ENCODE measurements around the gene VDAC2.
A peak's percentile ranks its signal among the peaks of the same experiment; 100 is the strongest.
"Not testable (repeated sequence)": the region's sequence is repeated elsewhere in the genome, so short reads cannot be mapped to it uniquely, and the experiment has no call there.

VDAC2 gene

DNA sequence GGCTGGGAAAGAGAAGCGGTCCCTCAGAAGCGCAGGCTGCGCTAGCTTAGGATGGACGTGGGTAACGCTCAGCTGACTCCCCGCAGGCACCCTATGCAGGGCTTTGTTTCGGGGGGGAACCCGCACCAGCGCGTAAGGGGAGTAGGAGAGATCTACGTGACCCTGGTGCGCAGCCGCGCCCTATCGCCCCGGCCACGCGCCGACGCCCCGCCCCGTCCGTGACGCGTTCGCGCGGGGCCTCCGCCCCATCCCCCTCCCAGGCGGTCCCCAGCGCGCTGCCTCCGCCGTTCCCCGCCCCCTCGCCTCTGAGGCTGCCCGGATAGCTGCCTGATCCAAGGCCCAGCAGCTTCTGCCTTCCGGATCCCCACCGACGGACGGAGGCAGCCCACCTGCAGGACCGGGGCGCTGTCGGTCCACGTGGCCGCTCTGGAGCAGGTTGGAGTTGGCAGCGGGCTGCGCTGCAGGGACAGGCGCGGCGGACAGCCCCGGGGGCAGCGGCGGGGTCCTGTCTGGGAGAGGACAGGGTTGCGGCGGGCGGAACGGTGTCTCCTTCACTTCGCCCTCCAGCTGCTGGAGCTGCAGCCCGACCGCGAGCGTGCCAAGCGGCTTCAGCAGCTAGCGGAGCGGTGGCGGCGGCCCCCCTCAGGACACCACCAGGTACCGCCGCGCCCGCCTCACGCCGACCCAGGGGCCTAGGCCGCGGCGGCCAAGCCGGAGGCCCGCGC, at the start of gene VDAC2:
VDAC2 (plus strand) TSS at position 515 of the 725 bp plus-strand sequence. CDS start 363 bp downstream, outside the sequence.
- peak; percentile 93 for DNase-seq (ENCODE audit: low spot score)

DNA sequence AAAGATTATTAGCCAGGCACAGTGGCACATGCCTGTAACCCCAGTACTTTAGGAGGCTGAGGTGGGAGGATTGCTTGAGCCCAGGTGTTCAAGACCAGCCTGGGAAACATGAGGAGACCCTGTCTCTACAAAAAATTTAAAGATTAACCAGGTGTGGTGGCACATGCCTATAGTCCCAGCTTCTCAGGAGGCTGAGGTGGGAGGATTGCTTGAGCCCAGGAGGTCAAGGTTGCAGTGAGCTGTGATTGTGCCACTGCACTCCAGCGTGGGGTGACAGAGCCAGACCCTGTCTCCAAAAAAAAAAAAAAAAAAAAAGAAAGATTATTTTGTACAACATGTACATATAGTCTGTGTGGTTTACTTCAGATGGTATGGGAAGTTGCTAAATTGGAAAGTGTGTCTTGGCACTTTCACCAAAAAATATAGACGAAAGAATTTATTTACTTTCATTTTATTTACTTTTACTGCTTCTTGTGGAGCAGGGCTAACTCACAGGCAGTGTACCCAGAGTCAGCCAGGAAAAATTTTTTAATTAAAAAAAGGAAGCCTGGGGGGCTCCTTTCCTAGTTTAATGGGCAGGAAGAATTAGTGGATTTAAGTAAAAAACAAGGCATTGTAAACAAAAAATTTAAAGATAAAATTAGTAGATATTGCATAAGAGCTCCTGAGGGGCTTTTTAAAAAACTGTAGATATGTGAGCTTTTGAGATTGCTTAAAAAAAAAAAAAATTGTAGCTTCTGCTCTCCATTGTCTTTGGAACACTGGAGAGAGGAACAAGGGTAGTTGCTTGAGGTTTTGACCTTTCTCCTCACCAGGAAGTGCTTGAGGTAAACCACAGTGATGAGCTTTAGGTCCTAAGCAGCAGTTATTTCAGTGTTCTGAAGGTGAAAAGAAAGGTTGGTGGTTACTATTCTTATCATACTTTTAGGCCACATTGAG, 44.6 kb upstream of the VDAC2 start:
- DNase-seq (ENCODE audit: low spot score), result peak; percentile 45

DNA sequence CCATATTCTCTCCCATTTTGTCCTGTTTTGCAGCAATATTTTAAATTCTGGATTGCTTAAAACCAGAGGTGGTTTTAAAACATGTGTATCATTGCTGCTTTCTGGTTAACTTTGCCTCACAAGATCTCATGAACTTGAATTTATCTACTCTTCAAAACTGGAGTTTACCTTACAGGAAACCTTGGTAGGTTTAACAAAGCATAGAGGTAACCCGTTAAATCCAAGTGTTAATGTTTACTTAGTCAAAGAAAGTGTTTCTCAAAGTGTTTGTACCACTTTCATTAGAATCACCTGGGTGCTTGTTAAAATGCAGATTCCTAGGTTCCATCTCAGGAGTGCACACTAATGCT, 44.0 kb upstream of the VDAC2 start:
- DNase-seq (ENCODE audit: low spot score), result no peak

DNA sequence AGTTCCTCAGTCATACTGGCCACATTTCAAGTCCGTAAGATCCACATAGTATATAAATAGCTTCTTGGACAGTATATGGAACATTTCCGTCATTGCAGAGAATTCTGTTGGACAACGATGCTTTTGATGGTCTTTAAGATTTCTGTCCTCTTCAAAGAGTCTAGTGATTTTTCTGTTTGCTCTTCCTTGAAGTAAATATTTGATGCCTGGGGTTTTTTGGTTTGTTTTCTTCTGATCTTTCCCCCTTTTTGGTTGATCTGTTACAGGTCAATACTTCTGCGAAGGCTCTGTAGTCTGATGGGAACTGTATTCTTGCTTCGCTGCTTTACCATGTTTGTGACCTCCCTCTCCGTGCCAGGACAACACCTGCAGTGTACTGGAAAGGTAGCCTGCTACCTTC, 42.3 kb upstream of the VDAC2 start:
- DNase-seq (ENCODE audit: low spot score), result no peak

DNA sequence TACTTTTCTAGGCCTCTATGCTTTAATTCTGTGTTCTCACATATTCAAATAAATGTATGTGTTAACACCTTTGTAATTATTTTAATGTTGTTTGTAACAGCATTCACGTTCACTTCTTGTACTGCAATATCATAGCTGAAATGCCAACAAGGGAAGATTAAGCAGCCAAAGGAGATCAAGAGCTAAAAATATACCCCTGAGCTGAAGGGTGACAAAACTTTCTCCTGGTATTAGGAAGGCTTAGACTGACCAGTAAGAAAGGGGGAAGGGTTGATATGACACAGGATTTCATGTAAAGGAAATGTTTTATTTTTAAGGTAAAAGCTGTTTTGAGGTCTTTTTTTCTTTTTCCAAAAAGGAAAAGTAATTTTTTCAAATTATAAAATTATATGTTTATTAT, 40.4 kb upstream of the VDAC2 start:
- DNase-seq (ENCODE audit: low spot score), result no peak

GRCh38 chr10:75175046-75175445, 35.5 kb upstream of the VDAC2 start:
- DNase-seq (ENCODE audit: low spot score), result no peak

GRCh38 chr10:75176046-75176445, 34.5 kb upstream of the VDAC2 start:
- DNase-seq (ENCODE audit: low spot score), result no peak

DNA sequence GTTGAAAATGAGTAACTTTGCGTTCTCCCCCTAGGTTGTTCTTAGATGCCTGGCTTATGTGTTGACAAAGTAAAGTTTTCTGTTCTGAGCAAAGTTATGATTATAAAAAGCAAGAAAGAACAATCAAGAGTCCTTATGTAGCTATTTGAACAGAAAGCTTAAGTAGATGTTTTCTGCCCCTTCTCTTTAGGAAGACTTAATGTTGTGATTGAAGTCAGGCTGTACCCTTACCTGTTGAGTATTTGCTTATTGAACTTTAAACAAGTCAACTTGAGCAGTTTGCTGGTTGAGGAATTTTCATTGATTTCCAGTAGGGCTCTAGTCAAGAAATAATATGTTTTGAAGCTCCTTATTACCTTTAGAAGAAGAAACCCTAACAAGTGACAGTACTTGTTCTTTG, 33.9 kb upstream of the VDAC2 start:
- no peak for DNase-seq (ENCODE audit: low spot score)

- no peak for DNase-seq (ENCODE audit: low spot score)
These were observed 30.9 kb upstream of the VDAC2 start for GRCh38 chr10:75179657-75180177.

DNA sequence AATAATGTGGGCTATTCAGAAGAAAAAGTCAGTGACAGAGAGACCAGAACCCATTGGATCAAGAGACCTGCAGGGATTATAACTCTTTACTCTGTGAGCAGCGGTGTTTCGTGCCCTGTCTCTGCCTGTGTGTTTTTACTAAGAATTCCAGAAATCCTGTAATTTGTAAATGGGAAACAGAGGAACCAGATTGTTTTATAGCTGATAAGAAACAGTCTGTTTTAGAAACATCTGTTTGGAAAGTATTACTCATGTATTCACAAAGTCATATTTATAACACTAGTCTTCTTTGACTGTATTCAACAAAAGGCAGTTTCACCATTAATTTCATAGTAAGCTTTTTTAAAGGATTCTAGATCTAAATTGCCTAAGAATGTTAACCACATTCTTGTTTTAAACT, 30.0 kb upstream of the VDAC2 start:
- no peak for DNase-seq (ENCODE audit: low spot score)

DNA sequence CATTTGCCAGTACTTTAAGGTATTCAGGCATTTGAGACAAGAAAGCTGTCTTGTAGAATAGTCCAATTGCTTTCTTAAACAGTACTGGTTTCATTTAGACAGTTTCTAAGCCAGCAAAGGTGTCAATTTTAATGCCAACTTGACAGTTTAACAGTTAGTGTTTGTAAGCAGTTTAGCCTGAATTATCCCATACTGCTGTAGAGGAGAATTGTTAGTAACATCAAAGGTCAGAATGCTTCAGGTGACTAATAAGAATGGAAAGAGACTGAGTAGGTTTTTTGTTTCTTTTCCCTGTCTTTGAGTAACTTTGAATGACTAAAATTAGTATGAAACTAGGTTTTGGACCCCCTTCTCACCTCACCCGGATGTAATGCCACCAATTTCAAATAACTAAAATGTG, 29.5 kb upstream of the VDAC2 start:
- DNase-seq (ENCODE audit: low spot score), result no peak

DNA sequence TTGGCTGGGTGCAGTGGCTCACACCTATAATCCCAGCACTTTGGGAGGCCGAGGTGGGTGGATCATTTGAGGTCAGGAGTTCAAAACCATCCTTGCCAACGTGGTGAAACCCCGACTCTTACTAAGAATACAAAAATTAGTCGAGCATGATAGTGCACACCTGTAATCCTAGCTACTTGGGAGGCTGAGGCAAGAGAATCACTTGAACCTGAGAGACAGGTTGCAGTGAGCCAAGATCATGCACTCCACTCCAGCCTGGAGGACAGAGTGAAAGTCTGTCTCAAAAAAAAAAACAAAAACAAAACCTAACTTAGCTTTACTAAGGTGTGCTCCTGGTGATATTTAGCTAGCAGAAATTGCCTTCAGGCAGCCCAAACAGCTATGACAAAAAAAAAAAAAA, 24.3 kb upstream of the VDAC2 start:
- DNase-seq (ENCODE audit: low spot score), result no peak

DNA sequence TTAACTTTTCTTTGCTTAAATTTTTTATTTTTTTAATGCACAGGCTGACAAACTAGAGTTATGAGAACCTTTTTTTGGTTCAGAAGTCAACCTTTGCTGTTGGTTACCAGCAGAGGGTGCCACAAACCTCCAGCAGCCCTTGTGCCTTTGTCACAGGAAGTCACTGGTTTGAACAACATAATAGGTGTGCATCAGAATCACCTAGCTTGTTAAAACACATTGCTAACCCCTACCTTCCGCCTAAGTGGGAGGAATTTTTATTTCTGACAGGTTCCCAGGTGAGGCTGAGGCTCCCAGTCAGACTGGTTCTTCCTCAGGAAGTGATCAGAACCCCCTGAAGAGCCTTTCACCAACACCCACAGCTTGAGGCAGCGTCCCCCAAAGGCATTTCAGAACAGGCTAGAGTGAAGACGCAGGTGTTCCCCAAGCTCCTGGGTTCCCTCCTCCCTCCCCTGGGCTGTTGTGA, 22.6 kb upstream of the VDAC2 start:
- DNase-seq (ENCODE audit: low spot score), result peak; percentile 74

DNA sequence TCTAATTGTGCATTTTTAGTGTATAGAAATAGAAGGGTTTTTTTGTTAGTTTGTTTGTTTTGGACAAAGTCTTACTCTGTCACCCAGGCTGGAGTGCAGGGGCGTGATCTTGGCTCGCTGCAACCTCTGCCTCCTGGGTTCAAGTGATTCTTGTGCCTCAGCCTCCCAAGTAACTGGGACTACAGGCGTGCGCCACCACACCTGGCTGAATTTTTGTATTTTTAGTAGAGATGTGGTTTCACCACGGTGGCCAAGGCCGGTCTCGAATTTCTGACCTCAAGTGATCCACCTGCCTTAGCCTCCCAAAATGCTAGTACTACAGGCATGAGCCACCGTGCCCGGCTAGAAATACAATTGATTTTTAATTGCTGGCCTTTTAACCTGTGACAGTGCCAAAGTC, 22.1 kb upstream of the VDAC2 start:
- DNase-seq (ENCODE audit: low spot score), result not testable (repeated sequence)

- no peak for DNase-seq (ENCODE audit: low spot score)
These were observed 21.1 kb upstream of the VDAC2 start for GRCh38 chr10:75189266-75190096.

DNA sequence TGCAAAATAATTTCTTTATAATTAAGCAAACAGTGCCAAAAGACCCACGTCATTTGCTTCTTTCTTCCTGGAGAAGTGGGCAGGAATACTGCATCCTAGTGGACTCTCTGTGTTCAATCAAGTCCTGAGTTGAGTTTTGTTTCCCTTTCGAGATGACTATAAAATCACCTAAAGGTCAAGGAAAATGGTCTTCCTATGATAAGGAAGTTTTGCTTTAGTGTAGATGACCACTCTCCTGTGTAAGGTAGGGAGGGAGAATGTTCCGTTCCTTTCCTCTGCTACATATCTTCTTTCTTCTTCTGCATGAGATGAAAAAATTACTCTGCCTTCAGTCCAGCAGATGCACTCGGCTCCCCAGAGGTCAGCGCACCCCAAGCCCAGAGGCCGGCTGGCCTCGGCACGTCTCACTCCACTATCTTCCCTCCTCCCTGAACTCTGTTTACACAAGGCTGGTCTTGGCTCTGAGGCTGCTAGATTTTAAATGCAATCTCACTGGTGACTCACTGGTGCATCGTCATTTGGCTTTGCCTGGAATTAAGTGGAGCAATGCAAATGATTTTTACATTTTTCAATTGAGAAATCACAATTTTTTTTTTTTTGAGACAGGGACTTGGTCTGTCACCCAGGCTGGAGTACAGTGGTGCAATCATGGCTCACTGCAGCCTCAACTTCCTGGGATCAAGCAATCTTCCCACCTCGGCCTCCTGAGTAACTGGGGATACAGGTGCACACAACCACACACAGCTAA, 18.6 kb upstream of the VDAC2 start:
- no peak for DNase-seq (ENCODE audit: low spot score)

DNA sequence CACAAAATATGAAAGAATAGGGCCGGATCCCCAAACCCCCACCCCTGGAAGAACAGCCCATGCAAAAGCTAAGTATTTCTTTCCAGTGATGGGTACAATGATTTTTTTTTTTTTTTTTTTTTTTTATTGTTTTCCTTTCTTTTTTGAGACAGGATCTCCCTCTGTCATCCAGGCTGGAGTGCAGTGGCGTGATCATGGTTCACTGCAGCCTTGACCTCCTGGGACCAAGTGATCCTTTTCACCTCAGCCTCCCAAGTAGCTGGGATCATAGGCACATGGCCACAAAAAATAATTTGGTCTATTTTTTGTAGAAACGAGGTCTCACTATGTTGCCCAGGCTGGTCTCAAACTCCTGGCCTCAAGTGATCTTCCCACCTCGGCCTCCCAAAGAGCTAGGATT, 16.0 kb upstream of the VDAC2 start:
- DNase-seq (ENCODE audit: low spot score), result not testable (repeated sequence)

DNA sequence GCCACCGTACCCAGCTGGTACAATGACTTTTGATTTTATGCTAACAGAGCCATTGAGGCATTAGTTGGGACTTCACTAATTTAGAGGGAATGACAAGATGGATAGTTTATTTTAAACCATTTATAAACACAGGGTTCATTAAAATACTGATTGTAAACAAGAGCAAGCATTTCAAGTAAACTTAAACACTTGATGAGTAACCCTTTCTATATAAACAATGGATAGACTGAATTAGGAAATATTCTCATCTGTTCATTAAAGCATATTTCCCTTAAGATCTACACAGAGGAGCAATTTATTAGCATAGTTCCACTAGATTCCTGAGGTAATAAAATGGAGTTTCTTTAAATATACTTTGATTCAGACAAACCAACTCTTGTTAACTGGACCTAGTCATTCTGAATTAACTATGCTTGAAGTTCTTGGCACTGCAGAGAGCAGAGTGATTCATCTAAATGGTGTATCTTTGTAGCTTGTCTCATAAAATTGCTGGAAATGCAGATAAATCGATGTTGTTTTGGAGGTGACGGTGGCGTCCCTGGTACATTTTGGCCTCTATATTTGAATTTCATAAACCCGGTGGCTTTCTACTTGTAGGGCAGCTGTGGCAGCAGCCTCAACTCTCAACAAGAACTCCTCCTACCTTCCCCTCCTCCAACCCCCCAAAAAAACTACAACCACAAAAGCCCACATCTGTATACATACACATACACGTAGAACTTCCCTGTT, 15.4 kb upstream of the VDAC2 start:
- DNase-seq (ENCODE audit: low spot score), result no peak

DNA sequence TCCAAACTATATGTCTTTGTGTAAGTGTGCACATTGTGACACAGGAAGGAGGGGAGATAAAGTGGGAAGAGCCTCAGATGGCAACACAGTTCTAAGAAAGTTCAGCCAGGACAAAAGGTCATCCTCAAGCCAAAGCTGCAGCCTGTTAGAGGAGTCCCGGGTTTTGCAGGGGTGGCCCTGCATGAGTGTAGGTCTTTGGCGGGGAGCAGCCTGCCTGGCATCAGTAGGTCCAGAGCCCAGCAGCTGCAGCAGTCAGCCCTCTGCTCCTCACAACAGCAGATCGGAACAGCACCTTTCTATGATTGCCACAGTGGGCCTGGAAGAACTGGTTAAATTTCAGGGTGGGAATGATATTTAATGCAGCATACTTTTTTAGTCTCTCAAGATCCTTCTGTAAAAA, 13.5 kb upstream of the VDAC2 start:
- DNase-seq (ENCODE audit: low spot score), result no peak

GRCh38 chr10:75197906-75198305, 12.7 kb upstream of the VDAC2 start:
- DNase-seq (ENCODE audit: low spot score), result no peak

DNA sequence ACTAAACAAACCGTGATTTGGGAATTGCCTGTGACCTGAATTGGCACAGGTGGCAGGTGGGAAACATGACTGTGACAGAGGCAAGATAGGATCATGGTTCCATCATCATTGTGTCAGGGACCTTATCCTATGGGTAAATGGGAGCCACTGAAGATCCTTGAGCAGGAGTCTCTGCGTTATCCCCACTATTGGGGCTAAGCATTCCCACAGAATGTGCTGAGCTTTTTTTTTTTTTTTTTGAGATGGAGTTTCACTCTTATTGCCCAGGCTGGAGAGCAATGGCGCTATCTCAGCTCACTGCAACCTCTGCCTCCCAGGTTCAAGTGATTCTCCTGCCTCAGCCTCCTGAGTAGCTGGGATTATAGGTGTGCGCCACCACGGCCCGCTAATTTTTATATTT, 10.6 kb upstream of the VDAC2 start:
- DNase-seq (ENCODE audit: low spot score), result not testable (repeated sequence)
